OCI-LY7 (cell line): Measurements from ENCODE around the gene CCDC33. TPM values are rescaled to one million over a fixed set of nuclear protein-coding genes. Genes with fewer than 3 reads are reported as not detected.

Experiments
- BruUV-seq: library from RNA; stranded (reverse); fragments of 400-500 nt; replicated peaks from 2 replicates; lab custom pipeline; 2021; lab: Mats Ljungman, UMichigan
- CTCF ChIA-PET: fragments of 300-600 bp; sonication (Branson Sonifier 250); formaldehyde crosslinking; loops from one replicate; lab custom pipeline; 2022; ENCODE audit warnings: antibody characterized with exemption; ENCODE audit not compliant: unreplicated experiment; lab: Charles Lee
- POLR2A ChIA-PET: fragments of 300-600 bp; sonication (Branson Sonifier 250); formaldehyde crosslinking; loops from one replicate; lab custom pipeline; 2022; ENCODE audit warnings: antibody characterized with exemption; lab: Charles Lee
- DNase-seq: peaks from one replicate; pipeline ENCODE4 v3.0.0-alpha.2; 2015; ENCODE audit warnings: low spot score
- H2AFZ ChIP-seq: fragments of 200-600 bp; sonication (generic), shearing (Covaris generic); 2 replicates; pipeline ENCODE4 v1.6.1; 2014; ENCODE audit warnings: mild to moderate bottlenecking, antibody characterized with exemption, low read length, moderate library complexity
- H3K27ac ChIP-seq: fragments of 200-600 bp; sonication (generic); 2 replicates; pipeline ENCODE4 v1.5.1; 2014; ENCODE audit warnings: mixed run types, low read depth, mild to moderate bottlenecking, moderate library complexity, low read length, inconsistent platforms; ENCODE audit not compliant: poor library complexity, severe bottlenecking
- H3K36me3 ChIP-seq: fragments of 200-600 bp; sonication (generic); 2 replicates; pipeline ENCODE4 v1.6.1; 2014; ENCODE audit warnings: mild to moderate bottlenecking, antibody characterized with exemption, low read length, moderate library complexity, mixed read lengths; ENCODE audit not compliant: insufficient read depth
- H3K4me1 ChIP-seq: fragments of 200-600 bp; sonication (generic); 2 replicates; pipeline ENCODE4 v1.5.1; 2014; ENCODE audit warnings: mild to moderate bottlenecking, low read length; ENCODE audit not compliant: insufficient read depth, poor library complexity, severe bottlenecking
- H3K4me2 ChIP-seq: fragments of 200-600 bp; sonication (generic); 2 replicates; pipeline ENCODE4 v1.6.1; 2014; ENCODE audit warnings: mild to moderate bottlenecking, low read length
- H3K4me3 ChIP-seq: fragments of 200-600 bp; sonication (generic); 2 replicates; pipeline ENCODE4 v1.5.1; 2014; ENCODE audit warnings: mild to moderate bottlenecking, low read depth, low read length; ENCODE audit not compliant: poor library complexity, severe bottlenecking
- H3K79me2 ChIP-seq: fragments of 200-600 bp; sonication (generic); 2 replicates; pipeline ENCODE4 v1.6.1; 2016; ENCODE audit warnings: low read depth, mild to moderate bottlenecking, low read length, moderate library complexity, mixed read lengths; ENCODE audit not compliant: insufficient read depth
- H3K9me2 ChIP-seq: fragments of 200-600 bp; sonication (generic); 2 replicates; pipeline ENCODE4 v1.6.1; 2016; ENCODE audit warnings: mild to moderate bottlenecking, low read length, mixed read lengths; ENCODE audit not compliant: insufficient read depth
- H3K9me3 ChIP-seq: fragments of 200-600 bp; sonication (generic); 2 replicates; pipeline ENCODE4 v1.6.1; 2014; ENCODE audit warnings: mild to moderate bottlenecking, mixed run types, low read length, mixed read lengths
- H4K20me1 ChIP-seq: fragments of 200-600 bp; sonication (generic); 2 replicates; pipeline ENCODE4 v1.6.1; 2014; ENCODE audit warnings: mild to moderate bottlenecking, antibody characterized with exemption, low read length, moderate library complexity, mixed read lengths; ENCODE audit not compliant: insufficient read depth
- CTCF ChIP-seq: fragments of 200-600 bp; sonication (generic); conservative IDR thresholded peaks from 2 replicates; pipeline ENCODE4 v1.5.1; 2014; ENCODE audit warnings: mild to moderate bottlenecking, antibody characterized with exemption, low read length, moderate library complexity, mixed read lengths
- EZH2phosphoT487 ChIP-seq: fragments of 200-600 bp; sonication (generic); IDR thresholded peaks from 2 replicates; pipeline ENCODE4 v1.6.1; 2018; ENCODE audit warnings: low read depth, borderline replicate concordance, mild to moderate bottlenecking, mixed run types, antibody characterized with exemption, low read length, moderate library complexity, mixed read lengths
- intact Hi-C: fragments of 100-400 bp; cut with micrococcal nuclease; formaldehyde crosslinking; loops from one replicate; pipeline ENCODE4 v1.10.0; 2022; ENCODE audit not compliant: unreplicated experiment
- total RNA-seq, 2 experiments: library from RNA; depleted of rRNA in 1 of 2; stranded (reverse); fragments of >200 nt in 1 of 2; shearing (Covaris generic) in 1 of 2; gene quantifications; 2 replicates each; pipeline ENCODE4 v1.2.3, GENCODE V29; 2014 to 2022

Gene CCDC33
- total RNA-seq, 2 experiments from 2014 or later = not detected

GRCh38 chr15:74369756-74370155, 133.6 kb downstream of the CCDC33 start:
- Histone ChIP-seq H3K4me1 (peaks cover 8% of the 10 kb centered on the region), H3K27ac (no peak overlapping the region), H3K79me2 (no peaks in the 10 kb centered on the region), H3K4me3 (no peak overlapping the region), H3K9me3 (no peaks in the 10 kb centered on the region), H4K20me1 (no peaks in the 10 kb centered on the region), H3K36me3 (no peaks in the 10 kb centered on the region), H2AFZ (no peak overlapping the region), H3K4me2 (no peak overlapping the region), H3K9me2 (no peaks in the 10 kb centered on the region)
- intact Hi-C loops = loop anchor here (10.0 kb wide), 1 partner anchor 395 kb away; no protein-coding TSS in a partner anchor
- TF ChIP-seq CTCF = no peak
- no peak for TF ChIP-seq EZH2phosphoT487
- CTCF ChIA-PET = no interaction called here
- POLR2A ChIA-PET = no interaction called here
- no TSS peak for BruUV-seq
- DNase-seq = no peak

GRCh38 chr15:74370471-74370870, 134.3 kb downstream of the CCDC33 start:
- H3K36me3 ChIP-seq = no peaks in the 10 kb centered on the region
- no peak overlapping the region for H3K27ac ChIP-seq
- H3K79me2 ChIP-seq = no peaks in the 10 kb centered on the region
- peaks cover 12% of the 10 kb centered on the region for H3K4me1 ChIP-seq
- BruUV-seq = no TSS peak
- no peaks in the 10 kb centered on the region for H3K9me2 ChIP-seq
- ChIA-PET POLR2A (interaction anchor here (0.6 kb wide), 2 partner anchors 39 to 81 kb away, joined by 3 to 5 read pairs; no protein-coding TSS in a partner anchor), CTCF (no interaction called here)
- no peaks in the 10 kb centered on the region for H4K20me1 ChIP-seq
- TF ChIP-seq CTCF = no peak
- TF ChIP-seq EZH2phosphoT487 = no peak
- H3K4me3 ChIP-seq = no peak overlapping the region
- no peaks in the 10 kb centered on the region for H3K9me3 ChIP-seq
- no peak overlapping the region for H3K4me2 ChIP-seq
- intact Hi-C loops = loop anchor here (10.0 kb wide), 1 partner anchor 394 kb away; no protein-coding TSS in a partner anchor
- no peak for DNase-seq
- no peak overlapping the region for H2AFZ ChIP-seq

- CTCF ChIA-PET = interaction anchor here (0.6 kb wide), 1 partner anchor 150 kb away, joined by 3 read pairs; no protein-coding TSS in a partner anchor
- intact Hi-C loops = loop anchor here (2.0 to 10.0 kb wide), 2 partner anchors 248 to 392 kb away; no protein-coding TSS in a partner anchor
- H3K36me3 ChIP-seq = no peaks in the 10 kb centered on the region
- H3K4me2 ChIP-seq = peak overlapping the region; percentile 83
- DNase-seq = no peak
- H3K9me3 ChIP-seq = no peaks in the 10 kb centered on the region
- H3K79me2 ChIP-seq = no peaks in the 10 kb centered on the region
- no TSS peak for BruUV-seq
- peaks cover 12% of the 10 kb centered on the region for H3K4me1 ChIP-seq
- H3K27ac ChIP-seq = no peak overlapping the region
- no peaks in the 10 kb centered on the region for H3K9me2 ChIP-seq
- H4K20me1 ChIP-seq = no peaks in the 10 kb centered on the region
- peak overlapping the region; percentile 71 for H3K4me3 ChIP-seq
- peak overlapping the region; percentile 78; the same call in 1 of the 2 replicates for H2AFZ ChIP-seq
- TF ChIP-seq EZH2phosphoT487 (no peak), CTCF (no peak)
- POLR2A ChIA-PET = no interaction called here
Measured at GRCh38 chr15:74373056-74373650, 137.0 kb downstream of the CCDC33 start.
